Smooth muscle cell (in vitro differentiated cells): Measurements from ENCODE around the gene MYH9. TPM values are rescaled to one million over a fixed set of nuclear protein-coding genes. Genes with fewer than 3 reads are reported as not detected.

Source experiments
- DNase-seq: peaks from one replicate; lab custom pipeline; 2025; ENCODE audit not compliant: unreplicated experiment; lab: John Stamatoyannopoulos, UW
- H2AFZ ChIP-seq: fragments of 200-600 bp; sonication (generic); 2 replicates; pipeline ENCODE4 v1.6.0; 2016; ENCODE audit warnings: antibody characterized with exemption, low read depth, mild to moderate bottlenecking
- H3F3A ChIP-seq: fragments of 200-600 bp; sonication (generic); 2 replicates; pipeline ENCODE4 v1.6.0; 2017; ENCODE audit warnings: antibody characterized with exemption, low read depth
- H3K27ac ChIP-seq: fragments of 200-600 bp; sonication (generic); 2 replicates; pipeline ENCODE4 v1.5.1; 2016; ENCODE audit warnings: low read depth, mild to moderate bottlenecking
- H3K27me3 ChIP-seq: fragments of 200-600 bp; sonication (generic); 2 replicates; pipeline ENCODE4 v1.6.1; 2016; ENCODE audit warnings: low read depth, mild to moderate bottlenecking
- H3K36me3 ChIP-seq: fragments of 200-600 bp; sonication (generic); 2 replicates; pipeline ENCODE4 v1.5.1; 2016; ENCODE audit warnings: low read depth
- H3K4me1 ChIP-seq: fragments of 200-600 bp; sonication (generic); 2 replicates; pipeline ENCODE4 v1.5.1; 2016; ENCODE audit warnings: low read depth
- H3K4me2 ChIP-seq: fragments of 200-600 bp; sonication (generic); 2 replicates; pipeline ENCODE4 v1.6.0; 2016; ENCODE audit warnings: mild to moderate bottlenecking
- H3K4me3 ChIP-seq: fragments of 200-600 bp; sonication (generic); 2 replicates; pipeline ENCODE4 v1.5.1; 2016; ENCODE audit warnings: mild to moderate bottlenecking
- H3K79me2 ChIP-seq: fragments of 200-600 bp; sonication (generic); 2 replicates; pipeline ENCODE4 v1.6.0; 2016; ENCODE audit warnings: low read depth, mild to moderate bottlenecking
- H3K9ac ChIP-seq: fragments of 200-600 bp; sonication (generic); 2 replicates; pipeline ENCODE4 v1.6.0; 2016; ENCODE audit warnings: low read depth
- H3K9me3 ChIP-seq: fragments of 200-600 bp; sonication (generic); replicated peaks from 2 replicates; pipeline ENCODE4 v1.5.1; 2016; ENCODE audit warnings: low read depth
- H4K20me1 ChIP-seq: fragments of 200-600 bp; sonication (generic); 2 replicates; pipeline ENCODE4 v1.6.0; 2016; ENCODE audit warnings: low read depth
- WGBS: methylation state at CpG from one replicate; pipeline ENCODE4 v1.1.7; 2016; ENCODE audit warnings: low lambda C conversion rate; 5-methylcytosine and 5-hydroxymethylcytosine counted together
- polyA plus RNA-seq: library from polyadenylated mRNA; unstranded; fragments of >200 nt; fragmentation: Nextera tagmentation; extraction: Ambion mirVana; gene quantifications from 2 replicates; pipeline ENCODE4 v1.2.1, GENCODE V29; 2016
- total RNA-seq: library from RNA; depleted of rRNA; stranded (reverse); fragments of >200 nt; gene quantifications from 2 replicates; pipeline ENCODE4 v1.2.3, GENCODE V29; 2014
- TF ChIP-seq, protein P1 (sequence below): fragments of 200-600 bp; sonication (generic); IDR thresholded peaks from 2 replicates; pipeline ENCODE4 v1.5.1; 2017; ENCODE audit warnings: borderline replicate concordance, mild to moderate bottlenecking, antibody characterized with exemption; ENCODE audit not compliant: insufficient read depth, poor library complexity, severe bottlenecking

MYH9 gene
- total and polyA plus RNA-seq, 2 experiments from 2014 or later, result 350 to 361 TPM

DNA sequence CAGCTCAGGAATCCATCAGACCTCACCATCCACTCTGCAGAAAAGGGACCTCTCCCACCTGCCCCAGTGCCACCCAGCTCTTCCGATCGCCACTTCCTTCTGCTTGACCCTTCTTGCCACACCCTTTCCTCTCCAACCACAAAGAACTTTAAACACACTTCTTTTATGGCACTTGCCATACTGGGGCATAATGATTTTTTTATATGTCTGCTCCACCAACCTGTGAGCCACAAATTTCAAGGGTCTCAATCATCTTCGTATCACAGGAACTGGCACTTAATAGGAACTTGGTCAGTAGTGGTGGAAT is 11.7 kb upstream of the MYH9 start:
- Histone ChIP-seq H2AFZ (no peak overlapping the region), H3F3A (no peaks in the 10 kb centered on the region), H3K4me3 (no peak overlapping the region), H3K27ac (no peak overlapping the region), H3K4me1 (no peaks in the 10 kb centered on the region), H3K4me2 (no peak overlapping the region), H3K9me3 (no peaks in the 10 kb centered on the region), H3K36me3 (no peaks in the 10 kb centered on the region), H3K9ac (no peak overlapping the region), H3K79me2 (no peaks in the 10 kb centered on the region), H4K20me1 (no peaks in the 10 kb centered on the region), H3K27me3 (no peaks in the 10 kb centered on the region)
- WGBS, result 96% methylated on average over 3 of the region's 3 CpGs
- no peak for DNase-seq
- TF ChIP-seq, protein P1, sequence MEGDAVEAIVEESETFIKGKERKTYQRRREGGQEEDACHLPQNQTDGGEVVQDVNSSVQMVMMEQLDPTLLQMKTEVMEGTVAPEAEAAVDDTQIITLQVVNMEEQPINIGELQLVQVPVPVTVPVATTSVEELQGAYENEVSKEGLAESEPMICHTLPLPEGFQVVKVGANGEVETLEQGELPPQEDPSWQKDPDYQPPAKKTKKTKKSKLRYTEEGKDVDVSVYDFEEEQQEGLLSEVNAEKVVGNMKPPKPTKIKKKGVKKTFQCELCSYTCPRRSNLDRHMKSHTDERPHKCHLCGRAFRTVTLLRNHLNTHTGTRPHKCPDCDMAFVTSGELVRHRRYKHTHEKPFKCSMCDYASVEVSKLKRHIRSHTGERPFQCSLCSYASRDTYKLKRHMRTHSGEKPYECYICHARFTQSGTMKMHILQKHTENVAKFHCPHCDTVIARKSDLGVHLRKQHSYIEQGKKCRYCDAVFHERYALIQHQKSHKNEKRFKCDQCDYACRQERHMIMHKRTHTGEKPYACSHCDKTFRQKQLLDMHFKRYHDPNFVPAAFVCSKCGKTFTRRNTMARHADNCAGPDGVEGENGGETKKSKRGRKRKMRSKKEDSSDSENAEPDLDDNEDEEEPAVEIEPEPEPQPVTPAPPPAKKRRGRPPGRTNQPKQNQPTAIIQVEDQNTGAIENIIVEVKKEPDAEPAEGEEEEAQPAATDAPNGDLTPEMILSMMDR, result no peak

DNA sequence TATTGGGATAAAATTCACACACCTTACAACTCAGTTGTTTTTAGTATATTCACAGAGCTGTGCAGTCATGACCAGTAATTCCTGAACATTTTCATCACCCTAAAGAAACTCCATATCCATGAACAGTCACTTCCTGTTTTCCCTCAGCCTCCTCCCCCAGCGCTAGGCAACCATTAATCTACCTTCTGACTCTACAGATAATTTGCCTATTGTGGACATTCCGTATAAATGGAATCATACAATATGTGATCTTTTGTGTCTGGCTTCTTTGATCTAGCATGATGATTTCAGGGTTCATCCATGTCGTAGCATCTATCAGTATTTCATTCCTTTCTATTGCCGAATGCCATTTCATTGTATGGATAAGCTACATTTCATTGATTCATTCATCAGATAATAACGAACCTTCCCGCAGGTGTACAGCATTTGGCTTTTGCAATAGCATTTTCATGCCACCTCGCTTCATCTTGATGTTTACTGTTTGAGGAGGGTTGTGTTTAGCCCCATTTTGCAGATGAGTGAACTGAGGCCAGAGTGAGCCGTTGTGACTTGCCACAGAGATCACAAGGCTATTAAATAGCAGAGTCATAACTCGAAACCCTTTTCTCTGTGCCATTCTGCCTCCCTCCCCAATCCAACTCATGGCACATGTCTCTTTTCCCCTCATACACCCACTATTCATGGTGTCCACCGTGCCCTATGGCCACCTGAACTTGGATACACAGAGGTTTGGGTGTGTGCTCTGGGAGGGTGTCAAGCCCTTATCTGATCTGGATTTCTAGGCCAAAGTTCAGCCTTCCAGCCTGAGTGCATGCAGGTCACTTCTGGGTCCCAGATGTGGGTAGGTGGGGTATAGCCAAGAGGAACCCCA is 11.1 kb upstream of the MYH9 start:
- Histone ChIP-seq H3K79me2 (no peaks in the 10 kb centered on the region), H4K20me1 (no peaks in the 10 kb centered on the region), H3F3A (no peaks in the 10 kb centered on the region), H3K4me2 (no peak overlapping the region), H3K9ac (peak overlapping the region; percentile 62), H3K4me1 (no peaks in the 10 kb centered on the region), H3K27me3 (no peaks in the 10 kb centered on the region), H3K36me3 (no peaks in the 10 kb centered on the region), H3K27ac (peak overlapping the region; percentile 78), H3K9me3 (no peaks in the 10 kb centered on the region), H2AFZ (no peak overlapping the region), H3K4me3 (no peak overlapping the region)
- no peak for DNase-seq
- TF ChIP-seq, protein P1, result no peak
- 83% methylated on average over 10 of the region's 10 CpGs for WGBS

DNA sequence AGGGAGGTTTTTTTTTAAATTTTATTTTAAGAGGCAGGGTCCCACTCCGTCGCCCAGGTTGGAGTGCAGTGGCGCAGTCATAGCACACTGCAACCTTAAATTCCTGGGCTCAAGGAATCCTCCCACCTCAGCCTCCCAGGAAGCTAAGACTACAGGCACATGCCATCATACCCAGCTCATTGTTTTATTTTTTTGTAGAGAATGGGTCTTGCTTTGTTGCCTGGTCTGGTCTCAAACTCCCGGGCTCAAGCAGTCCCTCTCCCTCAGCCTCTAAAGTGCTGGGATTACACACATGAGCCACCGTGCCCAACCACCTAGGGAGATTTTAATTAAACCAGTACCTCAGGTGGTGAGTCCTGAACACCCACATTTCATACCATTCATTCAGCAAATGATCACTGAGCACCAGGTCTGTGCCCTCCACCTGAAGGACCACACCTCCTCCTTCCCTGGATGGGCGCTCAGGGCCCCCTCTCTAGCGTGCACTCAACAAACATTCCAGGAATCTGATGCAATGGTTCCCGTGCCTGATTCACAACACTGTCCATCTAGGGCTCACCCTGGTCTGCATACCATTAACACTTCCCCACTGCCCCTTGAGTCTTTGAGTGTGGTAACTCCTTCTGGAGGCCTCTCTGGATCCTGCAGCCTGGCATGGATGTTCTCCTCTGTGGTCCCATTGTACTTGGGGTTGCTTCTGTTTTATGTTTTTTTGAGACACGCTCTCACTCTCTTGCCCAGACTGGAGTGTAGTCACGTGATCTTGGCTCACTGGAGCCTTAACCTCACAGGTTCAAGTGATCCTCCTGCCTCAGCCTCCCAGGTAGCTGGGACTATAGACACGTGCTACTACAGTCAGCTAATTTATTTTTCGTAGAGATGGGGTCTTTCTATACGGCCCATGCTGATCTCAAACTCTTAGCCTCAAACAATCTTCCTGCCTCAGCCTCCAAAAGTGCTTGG is 9.6 kb upstream of the MYH9 start:
- no peaks in the 10 kb centered on the region for H3K9me3 ChIP-seq
- H4K20me1 ChIP-seq, result no peaks in the 10 kb centered on the region
- WGBS, result 77% methylated on average over 13 of the region's 13 CpGs
- no peaks in the 10 kb centered on the region for H3K79me2 ChIP-seq
- peak overlapping the region; percentile 8 for H3K4me2 ChIP-seq
- TF ChIP-seq, protein P1, result no peak
- H3K4me3 ChIP-seq, result no peak overlapping the region
- no peak for DNase-seq
- H3K4me1 ChIP-seq, result no peaks in the 10 kb centered on the region
- no peaks in the 10 kb centered on the region for H3F3A ChIP-seq
- H3K36me3 ChIP-seq, result no peaks in the 10 kb centered on the region
- no peaks in the 10 kb centered on the region for H3K27me3 ChIP-seq
- H3K9ac ChIP-seq, result peak overlapping the region; percentile 62
- no peak overlapping the region for H2AFZ ChIP-seq
- H3K27ac ChIP-seq, result peak overlapping the region; percentile 78
